T-helper 1 cell treated with Interleukin-12 subunit alpha and Interleukin-12 subunit beta and Interleukin-4 antibody, amounts not matched to agents 30 μg/mL and 1 μg/mL, for 36 hours (primary cell): ENCODE data around the gene GRHL1.
A peak's percentile ranks its signal among the peaks of the same experiment; 100 is the strongest.
"Not testable (repeated sequence)": the region's sequence is repeated elsewhere in the genome, so short reads cannot be mapped to it uniquely, and the experiment has no call there.

Source experiments
- H3K27ac Mint-ChIP-seq: one replicate; pipeline ENCODE4 v1.8.0; 2021; ENCODE audit warnings: mild to moderate bottlenecking, mixed read lengths
- H3K27me3 Mint-ChIP-seq: one replicate; pipeline ENCODE4 v1.8.0; 2021; ENCODE audit warnings: low read depth, mixed read lengths
- H3K36me3 Mint-ChIP-seq: one replicate; pipeline ENCODE4 v1.8.0; 2021; ENCODE audit warnings: low read depth, mixed read lengths
- H3K4me1 Mint-ChIP-seq: one replicate; pipeline ENCODE4 v1.8.0; 2021; ENCODE audit warnings: low read depth, mixed read lengths
- H3K4me3 Mint-ChIP-seq: one replicate; pipeline ENCODE4 v1.8.0; 2021; ENCODE audit warnings: mild to moderate bottlenecking, moderate library complexity, mixed read lengths
- H3K9me3 Mint-ChIP-seq: one replicate; pipeline ENCODE4 v1.8.0; 2021; ENCODE audit warnings: mixed read lengths

Gene GRHL1, protein sequence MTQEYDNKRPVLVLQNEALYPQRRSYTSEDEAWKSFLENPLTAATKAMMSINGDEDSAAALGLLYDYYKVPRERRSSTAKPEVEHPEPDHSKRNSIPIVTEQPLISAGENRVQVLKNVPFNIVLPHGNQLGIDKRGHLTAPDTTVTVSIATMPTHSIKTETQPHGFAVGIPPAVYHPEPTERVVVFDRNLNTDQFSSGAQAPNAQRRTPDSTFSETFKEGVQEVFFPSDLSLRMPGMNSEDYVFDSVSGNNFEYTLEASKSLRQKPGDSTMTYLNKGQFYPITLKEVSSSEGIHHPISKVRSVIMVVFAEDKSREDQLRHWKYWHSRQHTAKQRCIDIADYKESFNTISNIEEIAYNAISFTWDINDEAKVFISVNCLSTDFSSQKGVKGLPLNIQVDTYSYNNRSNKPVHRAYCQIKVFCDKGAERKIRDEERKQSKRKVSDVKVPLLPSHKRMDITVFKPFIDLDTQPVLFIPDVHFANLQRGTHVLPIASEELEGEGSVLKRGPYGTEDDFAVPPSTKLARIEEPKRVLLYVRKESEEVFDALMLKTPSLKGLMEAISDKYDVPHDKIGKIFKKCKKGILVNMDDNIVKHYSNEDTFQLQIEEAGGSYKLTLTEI

DNA sequence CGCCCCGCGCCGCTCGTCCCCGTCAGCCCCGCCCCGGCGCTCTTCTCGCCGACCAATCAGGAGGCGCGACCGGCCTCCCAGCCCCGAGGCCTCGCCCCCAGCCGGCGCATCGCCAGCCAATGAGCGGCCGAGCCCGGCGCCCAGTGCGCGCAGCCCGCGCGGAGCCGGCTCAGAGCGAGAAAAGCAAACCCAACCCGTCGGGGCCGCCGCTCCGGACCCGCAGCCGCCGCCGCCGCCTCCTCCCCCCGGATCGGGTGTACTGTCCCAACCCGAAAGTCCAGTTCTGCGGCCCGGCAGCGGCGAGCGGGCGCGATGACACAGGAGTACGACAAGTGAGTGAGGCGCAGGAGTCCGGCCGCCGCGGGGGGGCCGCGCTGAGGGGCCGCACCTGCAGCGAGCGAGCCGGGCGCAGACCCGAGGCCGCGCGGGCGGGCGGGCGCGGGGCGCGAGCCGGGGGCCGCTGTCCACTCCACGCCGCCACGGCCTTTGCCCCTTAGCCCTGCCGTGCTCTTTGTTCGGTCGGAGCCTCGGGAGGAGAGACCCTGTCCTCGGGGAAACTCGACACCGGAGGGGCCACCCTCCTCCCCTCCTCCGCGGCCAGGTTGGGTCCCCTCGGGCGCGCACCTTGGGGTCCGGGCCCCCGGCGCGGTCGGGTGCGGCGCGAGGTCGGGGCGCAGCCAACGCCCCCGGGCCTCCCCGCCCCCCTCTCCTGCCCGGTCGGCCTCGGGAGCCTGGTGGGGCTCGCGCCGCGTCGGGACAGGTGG lies at the start of gene GRHL1:
GRHL1 (plus strand) TSS at position 172 of the 764 bp plus-strand sequence; CDS start at position 313, 141 bp downstream.
- Mint-ChIP-seq H3K36me3 (peaks cover 3% of the 10 kb centered on the region), H3K9me3 (no peaks in the 10 kb centered on the region), H3K4me1 (peaks cover 7% of the 10 kb centered on the region), H3K4me3 (peak within 1 kb of the TSS; percentile 86), H3K27me3 (peaks cover 55% of the 10 kb centered on the region), H3K27ac (peak within 1 kb of the TSS; percentile 69)

- Mint-ChIP-seq H3K9me3 (no peaks in the 10 kb centered on the region), H3K36me3 (peaks cover 15% of the 10 kb centered on the region), H3K27me3 (no peaks in the 10 kb centered on the region), H3K27ac (no peak overlapping the region), H3K4me1 (peaks cover 5% of the 10 kb centered on the region), H3K4me3 (no peak overlapping the region)
These were observed 46.1 kb upstream of the GRHL1 start for GRCh38 chr2:9905413-9905812.

- Mint-ChIP-seq H3K36me3 (peaks cover 20% of the 10 kb centered on the region), H3K4me1 (peaks cover 5% of the 10 kb centered on the region), H3K27ac (no peak overlapping the region), H3K27me3 (no peaks in the 10 kb centered on the region), H3K9me3 (no peaks in the 10 kb centered on the region), H3K4me3 (no peak overlapping the region)
These were observed 44.1 kb upstream of the GRHL1 start for GRCh38 chr2:9907402-9907801.

GRCh38 chr2:9908639-9909038 lies 42.9 kb upstream of the GRHL1 start:
- no peak overlapping the region for H3K27ac Mint-ChIP-seq
- H3K4me3 Mint-ChIP-seq, result no peak overlapping the region
- H3K4me1 Mint-ChIP-seq, result peaks cover 5% of the 10 kb centered on the region
- H3K9me3 Mint-ChIP-seq, result no peaks in the 10 kb centered on the region
- no peaks in the 10 kb centered on the region for H3K27me3 Mint-ChIP-seq
- peaks cover 29% of the 10 kb centered on the region for H3K36me3 Mint-ChIP-seq

DNA sequence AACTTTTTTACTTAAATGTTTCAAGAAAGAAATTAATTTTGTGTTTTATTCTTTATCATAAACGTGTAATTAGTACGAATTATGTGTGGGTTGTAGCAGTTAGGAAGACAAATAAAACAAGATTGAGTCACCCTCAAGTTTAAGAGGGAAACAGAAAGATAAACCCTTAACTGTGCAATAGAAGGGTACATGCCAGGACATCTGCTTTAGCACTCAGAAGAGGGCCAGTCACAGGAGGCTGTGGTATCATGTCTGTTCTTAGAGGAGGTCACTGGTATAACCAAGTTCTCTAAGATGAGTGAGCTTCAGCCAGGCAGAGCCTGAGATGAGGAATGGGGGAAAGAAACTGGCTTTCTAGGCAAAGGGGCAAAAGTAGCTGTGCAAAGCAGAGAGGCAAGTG lies 42.4 kb upstream of the GRHL1 start:
- H3K4me1 Mint-ChIP-seq, result peaks cover 5% of the 10 kb centered on the region
- H3K4me3 Mint-ChIP-seq, result no peak overlapping the region
- H3K27me3 Mint-ChIP-seq, result no peaks in the 10 kb centered on the region
- peaks cover 33% of the 10 kb centered on the region for H3K36me3 Mint-ChIP-seq
- H3K27ac Mint-ChIP-seq, result no peak overlapping the region
- H3K9me3 Mint-ChIP-seq, result no peaks in the 10 kb centered on the region

DNA sequence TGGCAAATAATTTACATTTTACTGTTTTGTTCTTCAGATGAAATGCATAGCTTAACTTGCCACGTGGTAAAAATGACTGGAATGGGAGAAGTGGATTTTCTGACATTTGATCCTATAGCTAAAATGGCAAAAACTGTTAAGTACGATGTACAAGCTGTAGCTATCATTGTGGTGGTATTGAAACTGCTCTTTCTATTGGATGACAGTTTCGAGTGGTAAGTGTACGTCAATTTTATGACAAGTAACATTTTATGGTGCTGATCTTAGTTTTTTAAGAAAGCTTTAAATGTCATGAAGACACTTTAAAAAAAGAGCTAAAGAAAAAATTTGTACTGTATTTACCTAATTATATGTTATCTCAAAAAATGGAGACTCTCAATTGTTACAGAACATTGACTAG lies 40.8 kb upstream of the GRHL1 start:
- peaks cover 40% of the 10 kb centered on the region for H3K36me3 Mint-ChIP-seq
- no peak overlapping the region for H3K4me3 Mint-ChIP-seq
- no peak overlapping the region for H3K27ac Mint-ChIP-seq
- H3K9me3 Mint-ChIP-seq, result no peaks in the 10 kb centered on the region
- H3K4me1 Mint-ChIP-seq, result peaks cover 5% of the 10 kb centered on the region
- H3K27me3 Mint-ChIP-seq, result no peaks in the 10 kb centered on the region

DNA sequence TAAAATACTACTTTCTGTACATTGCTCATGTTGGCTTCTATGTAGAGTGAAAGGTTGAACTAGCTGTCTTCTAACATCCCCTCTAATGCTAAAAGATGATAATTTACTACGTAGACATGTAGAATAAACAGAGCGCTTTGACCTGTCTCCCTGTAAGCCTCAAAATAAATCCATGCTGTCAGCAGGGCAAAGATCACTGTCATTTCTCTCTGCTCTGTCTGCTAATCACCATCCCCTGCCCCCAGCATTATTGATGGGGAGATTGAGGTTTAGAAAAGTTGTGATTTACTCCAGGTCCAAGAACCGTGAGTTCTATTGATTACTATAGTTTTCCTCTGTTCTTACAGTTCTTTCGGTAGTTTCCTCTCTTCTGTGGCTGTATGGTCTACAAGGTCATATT lies 39.0 kb upstream of the GRHL1 start:
- peaks cover 42% of the 10 kb centered on the region for H3K36me3 Mint-ChIP-seq

GRCh38 chr2:9914384-9915065 lies 37.0 kb upstream of the GRHL1 start:
- Mint-ChIP-seq H3K4me3 (no peak overlapping the region), H3K36me3 (peaks cover 34% of the 10 kb centered on the region), H3K27ac (no peak overlapping the region), H3K27me3 (no peaks in the 10 kb centered on the region), H3K9me3 (no peaks in the 10 kb centered on the region), H3K4me1 (no peaks in the 10 kb centered on the region)

More for the DNA sequence above, 39.0 kb upstream of the GRHL1 start:
- peaks cover 5% of the 10 kb centered on the region for H3K4me1 Mint-ChIP-seq
- no peak overlapping the region for H3K4me3 Mint-ChIP-seq
- no peaks in the 10 kb centered on the region for H3K9me3 Mint-ChIP-seq
- no peak overlapping the region for H3K27ac Mint-ChIP-seq
- H3K27me3 Mint-ChIP-seq, result no peaks in the 10 kb centered on the region

DNA sequence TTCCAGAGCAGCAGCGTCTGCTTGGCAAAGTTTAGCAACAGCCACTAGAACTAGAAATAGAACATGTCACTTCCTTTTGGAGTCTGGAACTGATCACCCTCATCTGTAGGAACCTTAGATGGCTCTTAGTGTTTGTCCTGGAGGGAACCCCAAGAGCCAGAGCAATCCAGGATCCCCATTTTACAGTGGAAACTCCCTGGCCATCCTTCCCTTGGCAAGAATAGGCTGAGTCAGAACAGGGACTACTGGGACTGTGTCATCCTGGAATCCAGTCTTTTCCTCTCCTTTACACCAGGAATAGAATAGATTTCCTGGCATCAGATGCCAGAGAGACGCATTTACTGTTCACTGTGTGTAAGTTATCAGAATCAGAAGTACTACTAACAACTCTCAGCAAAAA lies 33.2 kb upstream of the GRHL1 start:
- no peaks in the 10 kb centered on the region for H3K27me3 Mint-ChIP-seq
- H3K4me1 Mint-ChIP-seq, result no peaks in the 10 kb centered on the region
- H3K27ac Mint-ChIP-seq, result no peak overlapping the region
- H3K4me3 Mint-ChIP-seq, result no peak overlapping the region
- no peaks in the 10 kb centered on the region for H3K9me3 Mint-ChIP-seq
- peaks cover 46% of the 10 kb centered on the region for H3K36me3 Mint-ChIP-seq

- Mint-ChIP-seq H3K27me3 (no peaks in the 10 kb centered on the region), H3K4me3 (no peak overlapping the region), H3K4me1 (no peaks in the 10 kb centered on the region), H3K9me3 (no peaks in the 10 kb centered on the region), H3K36me3 (peaks cover 37% of the 10 kb centered on the region), H3K27ac (no peak overlapping the region)
These were observed 32.0 kb upstream of the GRHL1 start for GRCh38 chr2:9919512-9919911.

DNA sequence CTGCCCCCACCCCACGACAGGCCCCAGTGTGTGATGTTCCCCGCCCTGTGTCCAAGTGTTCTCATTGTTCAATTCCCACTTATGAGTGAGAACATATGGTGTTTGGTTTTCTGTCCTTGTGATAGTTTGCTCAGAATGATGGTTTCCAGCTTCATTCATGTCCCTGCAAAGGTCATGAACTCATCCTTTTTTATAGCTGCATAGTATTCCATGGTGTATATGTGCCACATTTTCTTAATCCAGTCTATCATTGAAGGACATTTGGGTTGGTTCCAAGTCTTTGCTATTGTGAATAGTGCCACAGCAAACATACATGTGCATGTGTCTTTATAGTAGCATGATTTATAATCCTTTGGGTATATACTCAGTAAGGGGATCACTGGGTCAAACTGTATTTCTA lies 24.5 kb upstream of the GRHL1 start:
- not testable (repeated sequence) for H3K4me3 Mint-ChIP-seq, H3K27me3 Mint-ChIP-seq, H3K9me3 Mint-ChIP-seq, H3K27ac Mint-ChIP-seq, H3K4me1 Mint-ChIP-seq
- H3K36me3 Mint-ChIP-seq, result peaks cover 44% of the 10 kb centered on the region

GRCh38 chr2:9937258-9937657 lies 14.2 kb upstream of the GRHL1 start:
- Mint-ChIP-seq H3K4me1 (no peaks in the 10 kb centered on the region), H3K27ac (no peak overlapping the region)

DNA sequence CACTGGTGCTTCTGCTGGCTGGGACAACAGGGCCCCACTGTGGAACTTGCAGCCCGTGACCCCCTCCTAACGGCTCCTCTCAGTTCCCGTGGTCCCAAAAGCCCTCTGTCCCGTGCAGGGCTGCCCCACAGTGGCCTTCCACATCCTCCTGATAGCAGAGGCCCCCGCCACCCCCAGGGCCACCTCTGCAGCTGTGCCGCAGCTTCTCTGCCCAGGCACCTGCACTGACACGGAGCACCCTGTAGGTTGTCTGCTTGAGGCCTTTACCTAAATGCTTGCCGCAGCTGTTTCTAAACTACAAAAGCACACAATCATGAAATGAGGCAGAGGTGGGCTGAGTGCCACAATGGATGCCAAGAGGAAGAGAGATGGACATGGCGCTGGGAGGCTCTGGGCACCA lies 13.5 kb upstream of the GRHL1 start:
- Mint-ChIP-seq H3K4me1 (no peaks in the 10 kb centered on the region), H3K27ac (no peak overlapping the region), H3K4me3 (no peak overlapping the region), H3K36me3 (peaks cover 12% of the 10 kb centered on the region), H3K27me3 (peaks cover 5% of the 10 kb centered on the region), H3K9me3 (no peaks in the 10 kb centered on the region)

More at GRCh38 chr2:9937258-9937657, 14.2 kb upstream of the GRHL1 start:
- no peaks in the 10 kb centered on the region for H3K9me3 Mint-ChIP-seq
- peaks cover 12% of the 10 kb centered on the region for H3K36me3 Mint-ChIP-seq
- no peaks in the 10 kb centered on the region for H3K27me3 Mint-ChIP-seq
- no peak overlapping the region for H3K4me3 Mint-ChIP-seq
